OCI-LY3 (cell line): ENCODE data around the gene CHRM5.

Experiments used
- CTCF ChIP-seq: fragments of 200-600, 300-600 bp; sonication (generic); IDR thresholded peaks from 2 replicates; pipeline ENCODE4 v1.5.1; 2014; ENCODE audit warnings: antibody characterized with exemption, low read length, low read depth
- EZH2phosphoT487 ChIP-seq: fragments of 200-600 bp; shearing (Covaris generic); IDR thresholded peaks from 2 replicates; pipeline ENCODE4 v1.6.1; 2018; ENCODE audit warnings: antibody characterized with exemption, mixed run types, low read depth

DNA sequence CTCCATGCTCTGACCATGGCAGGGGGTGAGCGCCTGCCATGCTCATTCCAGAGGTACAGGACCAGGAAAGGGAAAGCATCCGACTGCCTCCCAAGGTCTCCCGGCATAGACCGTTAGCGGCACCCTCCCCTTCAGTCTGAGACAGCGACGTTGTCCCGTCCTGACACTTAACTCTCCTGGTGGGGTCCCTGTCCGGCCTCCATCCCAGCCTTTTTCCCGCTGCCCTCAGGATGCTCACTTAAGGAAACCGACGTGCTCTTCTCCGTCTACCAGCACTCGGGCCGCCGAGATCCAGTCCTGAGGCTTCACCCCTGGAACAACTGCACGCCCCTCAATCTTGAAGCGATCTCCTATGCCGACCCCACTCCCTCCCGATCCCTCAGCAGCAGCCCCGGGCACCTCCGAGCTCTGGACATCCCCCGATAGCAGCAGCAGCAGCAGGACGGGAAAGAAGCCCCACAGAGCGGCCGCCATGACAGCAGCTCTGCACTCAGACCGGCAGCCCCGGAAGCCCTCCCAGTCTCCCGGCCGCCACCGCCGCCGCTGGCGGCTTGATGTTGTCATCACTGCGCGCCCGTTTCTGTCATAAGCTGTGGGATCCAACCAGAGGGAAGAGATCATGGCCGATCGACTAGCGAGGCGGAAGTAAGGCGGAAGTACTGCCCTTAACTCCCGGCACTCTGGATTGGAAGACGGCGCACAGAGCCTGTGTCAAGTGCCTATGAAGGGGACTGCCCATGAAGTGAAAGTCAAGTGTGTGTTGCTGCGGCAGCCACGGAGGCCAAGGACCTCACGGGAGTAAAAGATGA lies 133.3 kb downstream of the CHRM5 start, which contains the start of the genes EMC7 and PGBD4:
- TF ChIP-seq CTCF (no peak), EZH2phosphoT487 (no peak)
